Loucy (cell line): ENCODE results near the gene KLHL35.

Experiments used
- H2AFZ ChIP-seq: fragments of 200-600 bp; sonication (generic); 2 replicates; pipeline ENCODE4 v1.6.0; 2016; ENCODE audit warnings: antibody characterized with exemption, mild to moderate bottlenecking, low read length, moderate library complexity
- H3F3A ChIP-seq: fragments of 200-600 bp; 2 replicates; pipeline ENCODE4 v1.6.0; 2016; ENCODE audit warnings: antibody characterized with exemption, low read depth, mild to moderate bottlenecking
- H3K27me3 ChIP-seq: fragments of 200-600 bp; sonication (generic); 2 replicates; pipeline ENCODE4 v1.6.1; 2014; ENCODE audit warnings: low read length, mild to moderate bottlenecking; ENCODE audit not compliant: insufficient read depth, poor library complexity, severe bottlenecking
- H3K36me3 ChIP-seq: fragments of 200-600 bp; sonication (generic); 2 replicates; pipeline ENCODE4 v1.6.1; 2016; ENCODE audit warnings: low read length; ENCODE audit not compliant: insufficient read depth
- H3K4me1 ChIP-seq: fragments of 200-600 bp; sonication (generic); 2 replicates; pipeline ENCODE4 v1.5.1; 2014; ENCODE audit warnings: low read length, mild to moderate bottlenecking; ENCODE audit not compliant: insufficient read depth, poor library complexity, severe bottlenecking
- H3K4me2 ChIP-seq: fragments of 200-600 bp; sonication (generic); 2 replicates; pipeline ENCODE4 v1.6.0; 2014; ENCODE audit warnings: antibody characterized with exemption, low read length, low read depth, mild to moderate bottlenecking; ENCODE audit not compliant: poor library complexity, severe bottlenecking
- H3K4me3 ChIP-seq: fragments of 200-600 bp; sonication (generic); 2 replicates; pipeline ENCODE4 v1.5.1; 2014; ENCODE audit warnings: low read length, mild to moderate bottlenecking, mixed read lengths; ENCODE audit not compliant: poor library complexity, severe bottlenecking
- H3K79me2 ChIP-seq: fragments of 200-600 bp; sonication (generic); 2 replicates; pipeline ENCODE4 v1.6.1; 2014; ENCODE audit warnings: low read length; ENCODE audit not compliant: insufficient read depth
- H3K9ac ChIP-seq: fragments of 200-600 bp; sonication (generic); 2 replicates; pipeline ENCODE4 v1.6.0; 2014; ENCODE audit warnings: mild to moderate bottlenecking, low read depth, low read length, moderate library complexity; ENCODE audit not compliant: poor library complexity, severe bottlenecking
- H3K9me2 ChIP-seq: fragments of 200-600 bp; sonication (generic); replicated peaks from 2 replicates; pipeline ENCODE4 v1.6.1; 2016; ENCODE audit warnings: low read depth, low read length, mixed read lengths
- H3K9me3 ChIP-seq: fragments of 200-600 bp; sonication (generic); 2 replicates; pipeline ENCODE4 v1.6.1; 2014; ENCODE audit warnings: mild to moderate bottlenecking, antibody characterized with exemption, low read length, low read depth; ENCODE audit not compliant: insufficient read depth
- H4K20me1 ChIP-seq: fragments of 200-600 bp; sonication (generic); 2 replicates; pipeline ENCODE4 v1.6.0; 2014; ENCODE audit warnings: antibody characterized with exemption, low read length, mild to moderate bottlenecking; ENCODE audit not compliant: insufficient read depth, poor library complexity, severe bottlenecking
- EZH2phosphoT487 ChIP-seq: fragments of 200-600 bp; IDR thresholded peaks from 2 replicates; pipeline ENCODE4 v1.6.1; 2018; ENCODE audit warnings: antibody characterized with exemption, mild to moderate bottlenecking, moderate library complexity, borderline replicate concordance
- TF ChIP-seq, protein P1 (sequence below): fragments of 200-600 bp; sonication (generic); conservative IDR thresholded peaks from 2 replicates; pipeline ENCODE4 v1.5.1; 2014; ENCODE audit warnings: mild to moderate bottlenecking, antibody characterized with exemption, low read length

KLHL35 gene

GRCh38 chr11:75428989-75429640 is 3.9 kb downstream of the KLHL35 start:
- Histone ChIP-seq H3K9ac (no peak overlapping the region), H3K36me3 (no peaks in the 10 kb centered on the region), H2AFZ (no peak overlapping the region)

DNA sequence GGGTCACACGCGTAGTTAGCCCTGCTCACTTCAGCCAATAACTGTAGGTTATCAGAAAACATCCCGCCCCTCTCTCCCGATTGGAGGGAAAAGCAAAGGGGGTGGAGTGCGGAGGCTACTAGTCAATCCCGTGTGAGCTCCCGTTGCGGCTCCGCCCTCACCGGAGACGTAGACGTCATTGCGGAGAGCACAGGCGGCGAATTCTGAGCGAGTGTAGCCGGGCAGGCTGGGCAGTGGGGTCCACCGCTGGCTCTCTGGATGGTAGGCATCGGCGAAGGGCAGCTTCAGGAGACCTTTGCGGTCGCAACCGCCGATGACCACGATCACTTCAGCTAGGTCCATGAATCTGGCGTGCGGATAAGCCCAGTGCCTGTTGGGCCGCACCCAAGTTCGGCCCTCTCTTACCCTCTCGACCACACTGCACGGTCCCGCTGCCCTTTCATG is 4.7 kb downstream of the KLHL35 start:
- Histone ChIP-seq H3K36me3 (no peaks in the 10 kb centered on the region), H3K4me1 (no peaks in the 10 kb centered on the region), H3K9ac (no peak overlapping the region), H3K9me3 (no peaks in the 10 kb centered on the region), H3K4me2 (no peak overlapping the region), H3F3A (no peaks in the 10 kb centered on the region), H4K20me1 (no peaks in the 10 kb centered on the region), H3K4me3 (no peak overlapping the region), H3K79me2 (no peaks in the 10 kb centered on the region), H2AFZ (no peak overlapping the region), H3K27me3 (no peaks in the 10 kb centered on the region), H3K9me2 (no peaks in the 10 kb centered on the region)
- TF ChIP-seq, protein P1, sequence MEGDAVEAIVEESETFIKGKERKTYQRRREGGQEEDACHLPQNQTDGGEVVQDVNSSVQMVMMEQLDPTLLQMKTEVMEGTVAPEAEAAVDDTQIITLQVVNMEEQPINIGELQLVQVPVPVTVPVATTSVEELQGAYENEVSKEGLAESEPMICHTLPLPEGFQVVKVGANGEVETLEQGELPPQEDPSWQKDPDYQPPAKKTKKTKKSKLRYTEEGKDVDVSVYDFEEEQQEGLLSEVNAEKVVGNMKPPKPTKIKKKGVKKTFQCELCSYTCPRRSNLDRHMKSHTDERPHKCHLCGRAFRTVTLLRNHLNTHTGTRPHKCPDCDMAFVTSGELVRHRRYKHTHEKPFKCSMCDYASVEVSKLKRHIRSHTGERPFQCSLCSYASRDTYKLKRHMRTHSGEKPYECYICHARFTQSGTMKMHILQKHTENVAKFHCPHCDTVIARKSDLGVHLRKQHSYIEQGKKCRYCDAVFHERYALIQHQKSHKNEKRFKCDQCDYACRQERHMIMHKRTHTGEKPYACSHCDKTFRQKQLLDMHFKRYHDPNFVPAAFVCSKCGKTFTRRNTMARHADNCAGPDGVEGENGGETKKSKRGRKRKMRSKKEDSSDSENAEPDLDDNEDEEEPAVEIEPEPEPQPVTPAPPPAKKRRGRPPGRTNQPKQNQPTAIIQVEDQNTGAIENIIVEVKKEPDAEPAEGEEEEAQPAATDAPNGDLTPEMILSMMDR = no peak
- no peak for TF ChIP-seq EZH2phosphoT487

More at GRCh38 chr11:75428989-75429640, 3.9 kb downstream of the KLHL35 start:
- Histone ChIP-seq H3K4me3 (no peak overlapping the region), H3K27me3 (no peaks in the 10 kb centered on the region), H3K9me2 (no peaks in the 10 kb centered on the region), H3K79me2 (no peaks in the 10 kb centered on the region), H3F3A (no peaks in the 10 kb centered on the region), H4K20me1 (no peaks in the 10 kb centered on the region), H3K9me3 (no peaks in the 10 kb centered on the region), H3K4me1 (no peaks in the 10 kb centered on the region), H3K4me2 (no peak overlapping the region)
- TF ChIP-seq, protein P1 = no peak
- no peak for TF ChIP-seq EZH2phosphoT487

- Histone ChIP-seq H3K4me3 (no peak overlapping the region), H3K4me1 (no peaks in the 10 kb centered on the region), H3K36me3 (no peaks in the 10 kb centered on the region), H4K20me1 (no peaks in the 10 kb centered on the region), H3K9me3 (no peaks in the 10 kb centered on the region), H3K4me2 (no peak overlapping the region), H3K9ac (no peak overlapping the region), H2AFZ (no peak overlapping the region), H3F3A (no peaks in the 10 kb centered on the region), H3K79me2 (no peaks in the 10 kb centered on the region), H3K27me3 (no peaks in the 10 kb centered on the region), H3K9me2 (no peaks in the 10 kb centered on the region)
- no peak for TF ChIP-seq EZH2phosphoT487
- TF ChIP-seq, protein P1 = no peak
These were observed 5.8 kb downstream of the KLHL35 start for GRCh38 chr11:75427181-75427580.
